Measurements from ENCODE around the gene ZNF331.

GRCh38 chr19:53580871-53581835, 43.2 kb downstream of the ZNF331 start:
- TF ChIP-seq CTCF (IDR thresholded peaks at IDR 0.05) (no peak), POLR2AphosphoS5 (IDR thresholded peaks at IDR 0.05) (no peak)
